Activated CD4-positive, alpha-beta T cell treated with anti-CD3 and anti-CD28 coated beads, Interleukin-2, amount 50 U/mL, for 48 hours (primary cell): Measurements from ENCODE around the gene MYO5B.

ENCODE experiments used
- DNase-seq, 2 experiments: peaks; one replicate each; pipeline ENCODE4 v3.0.0-alpha.2; 2020

Gene MYO5B

DNA sequence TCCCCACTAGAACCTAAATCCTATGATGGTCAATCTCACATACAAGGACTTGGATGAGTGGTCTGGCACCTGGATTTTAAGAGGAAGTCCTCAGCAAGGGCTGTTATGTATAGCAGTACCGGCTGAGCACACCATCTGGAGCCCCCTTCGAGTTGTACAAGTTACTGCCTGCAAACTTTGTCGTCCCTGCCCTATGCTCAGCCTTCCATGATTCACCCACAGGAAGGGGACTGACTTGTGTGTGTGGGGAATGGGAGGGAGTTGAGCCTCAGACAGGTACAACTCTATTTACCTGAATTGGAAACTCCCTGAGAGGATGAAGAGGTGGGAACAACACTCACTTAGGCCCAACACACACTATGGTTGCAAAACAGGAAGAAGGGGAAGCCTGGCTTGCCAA, 186.6 kb downstream of the MYO5B start:
- no peak for DNase-seq

DNA sequence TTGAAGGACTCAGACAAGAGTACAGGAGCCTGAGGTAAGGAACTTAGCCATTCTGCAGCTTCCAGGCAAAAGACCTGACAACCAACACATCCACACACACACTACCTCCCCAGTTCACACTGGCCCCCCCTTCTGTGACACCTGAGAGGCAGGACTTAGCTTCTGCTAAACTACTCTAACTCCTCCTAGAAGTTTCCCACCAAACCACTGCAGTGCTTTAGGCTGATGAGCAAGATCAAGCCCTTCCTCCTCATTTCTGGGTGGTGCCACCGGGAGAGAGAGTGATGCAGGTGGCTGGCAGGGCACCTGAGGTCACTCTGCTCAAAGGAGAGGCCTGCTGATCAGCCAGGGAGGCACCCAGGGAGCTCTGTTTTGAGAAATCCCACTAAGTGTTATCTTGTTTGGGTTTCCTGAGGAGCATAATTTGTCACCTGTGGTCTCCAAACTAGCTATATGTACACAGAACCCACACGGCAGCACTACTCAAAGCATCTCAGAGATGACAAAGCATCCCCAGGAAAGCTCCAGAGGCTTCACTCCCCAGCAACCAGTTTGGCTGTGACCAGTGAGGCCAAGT, 188.4 kb downstream of the MYO5B start:
- DNase-seq = no peak

DNA sequence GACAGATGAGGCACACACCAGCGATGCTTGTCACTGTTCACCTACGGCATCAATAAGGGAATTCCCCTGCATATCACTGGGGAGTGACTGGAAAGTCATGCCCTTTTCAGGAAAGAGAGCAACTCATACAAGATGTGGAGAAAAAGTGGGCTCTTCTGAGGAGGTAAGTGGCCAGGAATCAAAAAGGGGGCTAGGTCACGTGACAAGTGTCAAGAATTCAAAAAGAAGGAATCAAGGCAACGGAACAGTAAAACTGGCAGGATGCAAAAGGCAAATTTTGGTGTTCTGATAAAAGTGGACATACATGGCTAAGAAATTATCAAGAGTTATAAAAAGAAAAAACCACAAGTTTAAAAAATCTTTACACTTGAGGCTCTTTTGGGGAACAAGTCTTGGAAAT, 190.9 kb downstream of the MYO5B start:
- DNase-seq = no peak

DNA sequence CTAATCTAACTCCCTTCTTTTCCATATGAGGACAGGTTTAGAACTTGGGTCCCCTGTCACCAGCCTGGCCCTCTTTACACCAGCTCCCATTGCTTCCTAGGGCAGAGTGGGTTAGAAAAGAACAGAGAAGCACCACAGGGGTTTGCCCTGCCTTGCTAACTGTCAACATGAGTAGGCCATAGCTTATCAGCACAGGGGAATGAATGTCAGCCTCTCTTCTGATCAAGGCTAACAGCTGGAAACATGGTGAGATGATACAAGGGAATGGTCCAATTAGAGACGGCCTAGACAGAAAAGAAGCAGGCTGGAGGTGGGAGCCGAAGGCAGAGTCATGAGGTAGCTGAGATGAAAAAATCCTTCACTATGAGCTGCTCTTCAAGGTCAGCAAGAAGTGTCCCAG, 192.2 kb downstream of the MYO5B start:
- no peak for DNase-seq

DNA sequence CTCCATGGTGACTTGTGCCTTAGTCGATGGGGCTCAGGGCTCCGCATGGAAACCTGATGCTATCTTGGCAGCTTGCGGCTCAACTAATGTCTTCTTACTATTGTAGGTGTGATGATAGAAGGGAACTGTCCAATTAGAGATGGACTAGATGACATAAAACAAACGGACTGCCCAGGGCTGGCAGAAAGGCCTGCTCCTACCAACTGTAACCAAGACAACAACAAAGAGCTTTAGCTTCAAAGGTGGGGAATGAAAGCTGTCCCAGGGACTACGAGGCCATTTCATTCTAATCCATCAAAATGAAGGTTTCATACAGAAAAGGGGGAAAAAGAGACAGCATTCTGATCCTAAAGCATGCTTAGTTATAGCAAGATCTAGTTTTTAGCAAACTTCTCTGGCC, 194.7 kb downstream of the MYO5B start:
- DNase-seq = no peak

DNA sequence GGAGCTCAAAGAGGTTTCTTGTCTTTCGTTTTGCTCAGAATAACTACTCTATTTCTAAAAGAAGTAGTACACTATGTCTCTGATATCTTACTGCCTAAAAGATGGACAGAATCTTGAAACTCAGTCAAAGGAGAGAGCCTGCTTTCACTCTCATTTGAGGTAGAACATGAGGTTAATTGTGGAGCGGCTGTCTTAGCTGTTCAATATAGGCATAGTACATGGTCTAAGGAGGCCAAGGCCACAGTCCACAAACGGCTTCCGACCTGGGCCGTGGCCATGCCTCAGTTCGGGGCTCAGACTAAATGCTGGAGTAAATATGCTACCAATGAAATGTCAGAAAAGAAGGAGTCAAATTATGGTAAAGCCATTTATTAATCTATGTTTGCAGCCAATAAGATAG, 195.8 kb downstream of the MYO5B start:
- DNase-seq = no peak

DNA sequence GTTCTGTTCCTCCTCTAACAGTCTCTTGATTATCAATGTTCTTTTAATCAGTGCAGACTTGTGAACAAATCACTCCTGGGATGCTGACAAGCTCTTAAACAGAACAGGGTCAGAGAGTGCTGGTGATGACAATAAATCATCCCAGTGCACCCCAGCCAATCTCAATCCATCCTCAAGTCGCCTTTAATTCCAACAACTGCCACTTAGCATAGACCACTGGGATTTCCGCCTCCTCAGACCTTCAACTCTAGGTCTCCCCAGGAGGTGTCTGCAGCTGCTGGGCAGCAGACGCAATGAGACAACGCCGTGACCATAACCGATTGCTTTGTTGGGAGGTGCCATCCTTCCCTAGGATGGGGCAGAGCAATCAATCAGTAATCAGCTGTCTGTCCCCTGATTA, 197.4 kb downstream of the MYO5B start:
- DNase-seq = no peak

DNA sequence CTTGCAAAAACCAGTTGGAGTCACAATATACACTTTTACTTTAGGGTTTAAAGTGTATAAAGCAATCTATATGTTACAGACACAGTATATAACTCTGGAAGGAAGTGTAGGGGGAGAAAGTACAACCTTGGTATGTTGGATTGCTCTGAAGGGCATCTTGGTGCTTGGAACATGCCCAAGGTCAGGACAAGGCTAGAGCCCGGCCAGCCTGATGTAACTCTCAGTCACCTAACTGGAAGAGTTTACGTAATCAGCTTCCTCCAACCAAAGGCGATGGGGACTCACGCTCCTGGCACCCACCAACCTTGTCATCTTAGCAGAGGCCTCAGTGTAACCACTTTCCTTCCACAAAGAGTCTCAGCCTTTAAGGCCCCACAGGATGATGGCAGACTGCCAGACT, 200.5 kb downstream of the MYO5B start:
- no peak for DNase-seq

DNA sequence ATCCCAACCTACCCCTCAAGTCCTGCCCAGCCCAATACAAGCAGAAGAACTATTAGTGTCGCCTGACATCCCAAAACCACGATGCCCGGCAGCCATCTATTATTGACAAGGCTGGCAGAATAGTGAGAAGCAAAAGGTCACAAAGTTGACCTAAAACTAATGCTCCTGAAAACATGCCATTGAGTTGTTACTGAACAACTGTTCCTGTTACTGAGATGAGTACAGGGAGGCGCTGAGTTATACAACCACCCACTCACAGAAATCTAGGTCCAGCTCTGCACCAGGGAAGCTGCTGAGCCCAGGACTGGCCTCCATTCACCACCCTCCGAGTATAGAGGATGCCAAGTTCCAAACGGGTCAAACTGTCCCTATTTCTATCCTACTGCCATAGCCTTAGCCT, 201.6 kb downstream of the MYO5B start:
- no peak for DNase-seq

DNA sequence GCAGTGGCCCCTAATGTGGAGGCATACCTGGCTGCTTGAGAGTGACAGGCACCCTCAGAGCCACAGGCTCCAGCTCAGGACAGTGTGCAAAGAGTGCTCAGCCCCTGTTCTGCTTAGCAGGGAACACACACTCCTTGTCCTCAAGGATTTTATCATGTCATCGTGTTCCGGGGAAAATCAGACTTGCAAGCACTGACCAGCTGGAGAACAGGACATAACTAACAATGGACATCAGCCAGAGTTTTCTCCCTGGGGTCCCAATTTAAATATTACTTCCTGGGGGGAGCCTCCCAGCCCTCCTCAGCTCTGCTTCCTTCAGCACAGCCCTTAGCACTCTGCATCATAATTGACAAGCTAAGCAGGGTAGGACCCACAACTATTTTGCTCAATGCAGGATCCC, 206.2 kb downstream of the MYO5B start:
- DNase-seq = no peak

DNA sequence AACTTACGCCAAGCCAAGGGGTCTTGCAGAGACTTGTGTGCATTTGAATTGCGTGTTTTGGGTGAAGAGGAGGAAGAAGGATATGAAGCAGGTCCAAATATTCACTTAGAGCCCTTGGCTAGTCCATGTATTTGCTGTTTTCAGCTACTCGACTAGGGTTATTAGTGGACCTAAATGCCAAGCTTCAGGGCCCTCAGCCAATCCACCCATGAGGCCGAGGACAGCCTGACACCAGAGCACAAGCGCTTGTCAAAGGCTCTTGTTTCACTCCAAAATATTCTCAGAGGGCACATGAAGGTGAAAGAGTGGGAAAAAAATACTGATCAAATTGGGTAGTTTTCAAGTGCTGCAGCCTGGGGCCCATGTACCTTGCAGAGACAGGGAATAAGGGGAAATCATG, 206.8 kb downstream of the MYO5B start:
- no peak for DNase-seq

DNA sequence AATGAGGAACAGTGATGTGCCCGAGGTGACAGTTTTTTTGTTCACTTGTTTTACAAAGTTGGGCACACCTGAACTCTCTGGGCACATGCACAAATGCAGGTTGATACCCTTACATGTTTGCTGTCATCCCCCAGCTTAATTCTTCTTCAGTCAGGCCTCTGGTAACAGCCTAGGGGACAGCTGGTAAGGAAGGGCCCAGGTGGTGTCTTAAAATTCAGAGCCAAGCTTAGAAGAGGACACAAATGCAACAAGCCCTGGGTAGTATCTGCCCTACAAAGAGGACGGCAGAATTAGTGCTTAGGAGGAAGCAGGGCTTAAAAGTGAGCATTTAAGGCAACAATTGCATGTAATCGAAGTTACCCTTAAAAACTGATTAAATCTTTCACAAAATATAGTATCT, 209.7 kb downstream of the MYO5B start:
- no peak for DNase-seq

DNA sequence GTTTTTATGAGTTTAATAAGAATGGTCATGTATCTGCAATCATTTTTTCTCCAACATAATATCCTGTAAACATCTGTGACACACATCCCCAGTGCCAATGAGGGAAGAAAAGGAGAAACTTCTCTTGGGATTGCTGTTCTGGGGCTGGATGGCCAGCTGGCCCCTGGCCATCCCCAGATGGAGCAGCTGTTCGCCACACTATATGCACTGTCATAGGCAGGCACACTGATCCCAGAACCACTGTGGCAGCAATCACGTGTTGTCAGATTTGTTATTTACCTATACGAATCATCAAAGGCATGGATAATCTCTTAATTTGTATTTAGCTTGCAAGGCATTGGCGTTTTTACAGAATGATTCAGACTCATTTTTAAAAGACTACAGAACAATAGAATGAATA, 214.1 kb downstream of the MYO5B start:
- DNase-seq = no peak

DNA sequence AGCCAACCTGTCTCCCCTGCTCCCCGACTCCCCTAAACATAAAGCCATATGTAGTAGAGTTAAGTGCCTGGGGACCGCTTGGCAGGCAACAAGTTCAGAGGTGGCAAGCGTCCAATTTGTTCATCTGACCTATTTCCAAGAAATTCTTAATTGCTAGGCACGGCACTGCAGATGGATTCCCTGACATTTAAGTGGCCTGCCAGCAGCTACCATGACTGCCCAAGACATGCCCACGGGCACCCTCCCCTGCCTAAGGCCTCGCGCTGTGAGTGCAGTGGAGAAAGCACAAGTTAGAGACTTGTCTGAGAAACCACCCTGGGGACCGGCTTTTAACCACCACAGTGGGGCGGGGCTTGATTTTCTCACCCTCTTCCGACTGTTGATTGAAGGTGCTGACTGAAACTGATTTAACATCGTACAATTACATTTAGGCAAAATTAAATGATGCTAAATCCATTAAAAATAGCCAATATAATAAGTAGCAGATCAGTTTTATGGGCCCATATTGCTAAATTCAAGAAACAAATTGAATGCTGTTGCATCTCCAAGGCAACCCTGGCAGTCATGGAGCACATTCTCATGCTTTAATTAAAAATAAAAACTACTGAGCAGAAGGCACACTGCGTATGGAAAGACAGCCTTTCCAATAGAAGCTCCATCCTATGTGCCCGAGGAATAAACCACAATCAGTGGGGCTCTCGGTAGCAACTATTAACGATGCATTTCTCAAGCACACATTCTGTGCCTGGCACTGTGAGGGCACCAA, 218.0 kb downstream of the MYO5B start:
- DNase-seq = no peak

DNA sequence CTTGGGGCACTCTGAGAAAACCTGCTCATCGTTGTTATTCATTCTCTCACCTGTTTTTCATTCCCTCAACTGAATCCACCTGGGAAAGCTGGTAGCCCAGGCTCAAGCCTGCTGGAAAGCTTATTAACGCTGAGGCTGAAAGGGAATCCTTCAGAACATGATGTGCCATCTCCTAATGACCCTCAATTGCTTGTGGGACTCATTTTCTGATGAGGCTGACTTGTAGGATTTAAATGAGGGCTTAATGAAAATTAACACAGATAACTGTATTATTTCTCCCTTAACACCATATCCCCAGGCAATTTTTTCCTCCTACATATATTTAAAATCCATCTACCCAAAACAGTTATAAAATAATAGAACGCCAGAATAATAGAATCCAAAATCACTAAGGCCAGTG, 218.9 kb downstream of the MYO5B start:
- no peak for DNase-seq

DNA sequence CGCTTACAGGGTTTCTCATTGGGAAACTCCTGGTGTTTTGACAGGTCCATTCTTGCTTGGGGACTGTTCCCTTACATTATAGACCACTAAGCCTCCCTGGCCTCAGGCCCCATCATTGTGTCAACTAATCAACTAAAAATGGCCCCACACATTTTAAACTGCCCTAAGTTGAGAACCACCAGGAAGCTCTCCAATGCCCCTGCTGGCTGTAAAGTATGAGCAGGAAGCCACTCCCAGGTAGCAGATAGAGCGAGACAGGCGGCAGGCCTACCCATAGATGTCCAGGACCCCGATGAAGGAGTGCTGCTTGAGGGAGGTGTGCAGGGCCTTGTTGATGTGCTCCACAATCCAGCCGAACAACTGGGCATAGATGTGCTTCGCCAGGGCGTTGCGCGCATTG, 220.9 kb downstream of the MYO5B start:
- no peak for DNase-seq

DNA sequence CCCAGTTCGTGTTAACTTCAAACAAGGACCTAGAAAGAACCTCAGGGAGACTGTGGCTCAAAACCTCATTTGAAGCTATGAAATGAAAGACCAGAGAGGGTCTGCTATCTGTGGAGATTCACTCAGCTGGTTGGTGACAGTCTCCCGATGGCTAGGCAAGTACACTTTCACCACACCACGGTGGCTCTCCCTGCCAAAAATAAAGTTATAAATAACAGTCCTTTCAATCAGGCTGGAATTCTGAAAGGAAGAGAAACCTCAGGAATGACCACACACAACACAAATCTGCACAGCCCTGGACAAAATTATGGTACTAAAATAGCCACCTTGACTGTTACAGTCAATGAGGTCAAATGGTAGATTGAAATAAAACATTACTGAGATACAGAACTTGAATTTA, 221.4 kb downstream of the MYO5B start:
- no peak for DNase-seq

DNA sequence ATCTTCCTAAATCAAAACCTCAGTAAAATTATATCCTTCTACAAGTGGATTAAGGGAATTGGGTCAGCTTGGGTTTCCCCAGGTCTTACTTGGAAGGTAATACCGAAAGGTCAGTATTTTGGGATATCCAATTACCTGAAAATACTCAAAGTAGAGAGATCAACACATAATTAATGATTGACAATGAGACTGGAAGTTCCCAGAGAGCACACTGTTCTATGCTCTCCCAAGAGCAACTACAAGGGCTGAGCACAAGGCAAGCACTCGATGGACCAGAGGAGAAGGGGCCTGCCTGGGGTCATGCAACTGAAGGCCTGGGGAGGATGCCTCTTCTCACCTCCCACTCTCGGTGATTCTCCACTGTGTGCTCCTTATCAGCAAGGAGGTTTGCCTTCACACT, 222.4 kb downstream of the MYO5B start:
- DNase-seq = no peak

DNA sequence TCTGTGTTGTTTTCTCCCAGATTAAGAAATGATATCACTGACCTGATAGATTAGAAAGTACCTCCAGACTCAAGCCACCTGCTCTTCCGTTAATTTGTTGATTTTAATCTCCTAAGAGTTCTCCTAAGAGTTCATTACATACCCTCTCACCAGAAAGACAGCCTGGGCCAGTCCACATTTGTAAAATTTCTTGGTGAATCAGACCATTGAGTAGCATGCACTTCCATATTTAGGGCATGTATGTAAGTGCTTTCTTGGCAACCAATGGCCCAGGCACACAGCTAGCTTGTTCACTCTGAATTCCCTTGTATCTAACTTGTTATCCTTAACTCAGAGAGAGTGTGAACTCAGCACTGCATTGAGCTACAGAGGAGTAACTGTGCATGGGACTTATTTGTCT, 223.5 kb downstream of the MYO5B start:
- DNase-seq = no peak

DNA sequence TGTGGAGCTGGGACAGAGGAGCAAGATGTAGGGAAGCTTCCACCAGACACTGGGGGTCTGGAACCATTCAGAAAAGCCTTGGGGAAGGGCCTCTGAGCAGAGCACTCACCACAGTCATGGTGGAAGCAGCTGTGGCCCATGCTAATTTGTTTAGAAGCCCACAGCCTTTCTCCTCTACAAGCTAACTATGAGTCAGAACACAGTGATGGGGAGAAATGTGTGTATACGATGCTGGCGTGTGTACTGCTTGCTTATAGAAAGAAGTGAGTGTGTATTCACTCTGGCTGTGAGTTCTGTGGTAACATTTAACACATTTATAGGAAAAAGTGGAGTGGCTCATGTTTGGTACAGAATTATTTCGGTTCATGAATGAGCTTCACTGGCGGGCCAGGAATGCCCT, 224.6 kb downstream of the MYO5B start:
- no peak for DNase-seq

DNA sequence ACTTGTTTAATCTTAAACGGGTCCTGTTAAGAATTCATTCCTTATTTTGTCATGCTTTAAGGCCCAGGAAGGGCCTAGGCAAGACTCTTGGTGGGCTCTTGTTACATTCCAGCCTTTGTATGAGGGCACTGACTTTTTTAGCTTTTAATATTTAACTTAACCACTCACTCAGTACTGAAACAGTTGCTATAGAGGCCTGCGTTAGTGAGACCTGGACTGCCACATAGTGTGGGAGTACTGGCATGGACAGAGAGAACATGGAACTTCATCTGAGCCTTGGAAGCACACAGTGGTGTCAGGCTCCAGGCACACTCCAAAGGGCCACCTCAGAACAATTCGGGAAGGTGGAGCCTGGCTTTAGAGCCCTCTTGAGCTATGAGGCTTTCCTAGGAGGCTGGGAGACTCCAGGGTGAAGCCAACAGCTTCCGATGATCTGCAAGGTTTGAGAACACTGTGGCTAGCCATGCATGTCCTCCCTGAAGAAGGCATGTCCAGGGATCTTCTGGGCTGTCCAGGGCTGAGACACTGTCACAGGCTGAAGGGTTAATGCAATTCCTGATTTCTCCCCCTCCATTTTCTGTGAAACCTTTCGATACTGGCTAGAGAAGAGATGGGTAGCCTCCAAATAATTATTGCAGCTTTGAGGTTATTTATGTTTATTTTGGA, 226.2 kb downstream of the MYO5B start:
- no peak for DNase-seq

DNA sequence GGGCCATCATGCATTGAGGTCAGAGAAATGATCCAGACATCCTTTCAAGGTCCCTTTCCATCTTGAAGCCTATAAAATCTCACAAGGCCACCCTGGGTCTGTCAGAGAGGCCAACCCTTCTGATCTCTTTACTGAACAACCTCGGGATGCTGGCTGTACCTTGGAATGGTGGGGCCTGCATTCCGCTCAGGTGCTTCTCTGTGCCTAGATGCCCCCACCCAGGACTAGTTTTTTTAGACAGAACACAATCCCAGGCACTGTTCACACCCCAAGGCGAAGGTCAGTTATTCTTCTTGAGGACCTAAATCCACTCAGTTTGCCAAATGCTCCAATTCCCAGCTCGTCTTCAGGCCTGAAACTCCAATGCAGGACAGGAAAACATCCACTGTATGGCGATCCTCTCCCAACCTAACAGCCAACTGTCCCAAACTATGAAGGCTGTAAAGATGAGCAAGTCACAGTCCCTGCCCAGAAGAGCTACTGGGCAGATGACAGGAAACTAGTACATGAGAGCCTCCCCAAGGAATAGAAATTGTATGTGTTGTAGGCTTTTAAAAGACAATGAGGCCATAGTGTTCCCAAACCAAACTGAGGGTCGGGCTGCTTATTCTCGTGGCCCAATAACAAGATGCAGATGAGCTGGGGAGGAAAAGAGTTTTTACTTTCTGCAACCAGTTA, 227.2 kb downstream of the MYO5B start:
- no peak for DNase-seq

DNA sequence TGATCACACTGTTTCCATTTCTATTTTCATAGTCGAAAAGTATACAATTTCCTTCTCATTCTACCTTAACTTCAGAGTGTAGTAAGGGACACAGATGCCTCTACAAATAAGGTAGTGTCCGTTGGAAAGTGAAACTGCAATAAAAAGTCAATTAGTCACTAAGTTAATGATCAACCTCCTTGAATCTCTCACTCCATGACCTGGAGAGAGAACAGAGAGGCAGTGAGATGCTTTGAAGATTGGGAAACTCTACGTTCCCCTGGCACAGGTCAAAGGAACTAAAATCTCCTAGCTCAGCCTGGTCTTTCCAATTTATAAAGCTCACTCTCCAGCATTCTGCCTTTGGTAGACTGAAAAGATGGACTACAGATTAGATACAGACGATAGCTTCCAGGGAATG, 227.8 kb downstream of the MYO5B start:
- no peak for DNase-seq

DNA sequence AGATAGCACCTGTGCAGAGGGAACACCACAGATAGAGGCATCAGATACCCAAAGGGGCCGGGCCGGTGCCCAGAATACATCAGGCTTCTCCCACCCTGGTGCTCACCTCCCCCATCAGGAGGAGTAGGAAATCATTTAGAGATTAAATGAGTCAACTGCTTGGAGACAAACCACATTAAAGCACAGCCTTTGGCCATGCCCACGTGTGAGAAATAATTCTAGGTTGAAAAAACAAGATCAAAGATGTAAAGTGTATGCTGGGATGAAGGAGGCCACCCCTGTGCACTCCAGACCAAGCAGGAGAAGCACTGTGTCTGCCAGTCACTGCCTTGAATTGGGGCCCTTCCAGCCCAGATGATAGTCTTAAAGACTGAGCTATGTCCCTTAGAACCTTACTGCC, 228.9 kb downstream of the MYO5B start:
- DNase-seq = no peak
